ENCODE data around the gene MAGI3.
"Not testable (repeated sequence)": the region's sequence is repeated elsewhere in the genome, so short reads cannot be mapped to it uniquely, and the experiment has no call there.

Gene MAGI3

DNA sequence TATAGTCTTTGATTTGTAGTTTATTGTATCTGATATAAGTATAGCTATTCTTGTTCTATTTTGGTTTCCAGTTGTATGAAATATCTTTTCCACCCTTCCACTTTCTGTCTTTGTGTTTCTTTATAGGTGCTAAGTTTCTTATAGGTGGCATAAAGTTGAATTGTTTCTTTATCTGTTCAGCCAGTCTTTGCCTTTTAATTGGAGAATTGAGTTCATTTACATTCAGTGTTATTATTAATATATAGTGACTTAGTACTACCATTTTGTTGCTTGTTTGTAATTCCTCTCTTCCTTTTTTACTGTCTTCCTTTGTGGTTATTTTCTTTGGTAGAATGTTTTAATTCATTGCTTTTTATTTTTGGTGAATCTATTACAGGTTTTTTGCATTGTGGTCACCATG, 77.7 kb downstream of the MAGI3 start:
- Histone ChIP-seq H3K36me3 (ENCODE audit: control insufficient read depth, insufficient read depth, low read length) (no peaks in the 10 kb centered on the region), H3K4me1 (ENCODE audit: control insufficient read depth, insufficient read depth, low read length) (no peaks in the 10 kb centered on the region), H3K9ac (ENCODE audit: low read length) (no peak overlapping the region), H3K27me3 (ENCODE audit: control insufficient read depth, insufficient read depth, low read length) (no peaks in the 10 kb centered on the region), H3K27ac (ENCODE audit: low read depth, low read length) (no peak overlapping the region), H3K4me3 (ENCODE audit: low read length) (no peak overlapping the region)

DNA sequence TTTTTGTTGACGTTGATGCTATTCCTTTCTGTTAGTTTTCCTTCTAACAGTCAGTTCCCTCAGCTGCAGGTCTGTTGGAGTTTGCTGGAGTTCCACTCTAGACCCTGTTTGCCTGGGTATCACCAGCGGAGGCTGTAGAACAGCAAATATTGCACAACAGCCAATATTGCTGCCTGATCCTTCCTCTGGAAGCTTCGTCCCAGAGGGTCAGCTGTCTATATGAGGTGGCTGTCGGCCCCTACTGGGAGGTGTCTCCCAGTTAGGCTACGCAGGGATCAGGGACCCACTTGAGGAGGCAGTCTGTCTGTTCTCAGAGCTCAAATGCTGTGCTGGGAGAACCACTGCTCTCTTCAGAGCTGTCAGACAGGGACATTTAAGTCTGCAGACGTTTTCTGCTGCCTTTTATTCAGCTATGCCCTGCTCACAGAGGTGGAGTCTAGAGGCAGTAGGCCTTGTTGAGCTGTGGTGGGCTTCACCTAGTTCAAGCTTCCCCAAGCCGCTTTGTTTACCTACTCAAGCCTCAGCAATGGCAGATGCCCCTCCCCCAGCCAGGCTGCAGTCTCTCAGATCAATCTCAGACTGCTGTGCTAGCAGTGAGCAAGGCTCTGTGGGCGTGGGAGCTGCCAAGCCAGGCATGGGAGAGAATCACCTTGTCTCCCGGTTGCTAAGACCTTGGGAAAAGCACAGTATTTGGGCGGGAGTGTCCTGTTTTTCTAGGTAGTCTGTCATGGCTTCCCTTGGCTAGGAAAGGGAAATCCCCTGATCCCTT, 88.3 kb downstream of the MAGI3 start:
- not testable (repeated sequence) for H3K27ac ChIP-seq (ENCODE audit: low read depth, low read length); H3K4me1 ChIP-seq (ENCODE audit: control insufficient read depth, insufficient read depth, low read length); H3K27me3 ChIP-seq (ENCODE audit: control insufficient read depth, insufficient read depth, low read length); H3K36me3 ChIP-seq (ENCODE audit: control insufficient read depth, insufficient read depth, low read length); H3K4me3 ChIP-seq (ENCODE audit: low read length); H3K9ac ChIP-seq (ENCODE audit: low read length)

DNA sequence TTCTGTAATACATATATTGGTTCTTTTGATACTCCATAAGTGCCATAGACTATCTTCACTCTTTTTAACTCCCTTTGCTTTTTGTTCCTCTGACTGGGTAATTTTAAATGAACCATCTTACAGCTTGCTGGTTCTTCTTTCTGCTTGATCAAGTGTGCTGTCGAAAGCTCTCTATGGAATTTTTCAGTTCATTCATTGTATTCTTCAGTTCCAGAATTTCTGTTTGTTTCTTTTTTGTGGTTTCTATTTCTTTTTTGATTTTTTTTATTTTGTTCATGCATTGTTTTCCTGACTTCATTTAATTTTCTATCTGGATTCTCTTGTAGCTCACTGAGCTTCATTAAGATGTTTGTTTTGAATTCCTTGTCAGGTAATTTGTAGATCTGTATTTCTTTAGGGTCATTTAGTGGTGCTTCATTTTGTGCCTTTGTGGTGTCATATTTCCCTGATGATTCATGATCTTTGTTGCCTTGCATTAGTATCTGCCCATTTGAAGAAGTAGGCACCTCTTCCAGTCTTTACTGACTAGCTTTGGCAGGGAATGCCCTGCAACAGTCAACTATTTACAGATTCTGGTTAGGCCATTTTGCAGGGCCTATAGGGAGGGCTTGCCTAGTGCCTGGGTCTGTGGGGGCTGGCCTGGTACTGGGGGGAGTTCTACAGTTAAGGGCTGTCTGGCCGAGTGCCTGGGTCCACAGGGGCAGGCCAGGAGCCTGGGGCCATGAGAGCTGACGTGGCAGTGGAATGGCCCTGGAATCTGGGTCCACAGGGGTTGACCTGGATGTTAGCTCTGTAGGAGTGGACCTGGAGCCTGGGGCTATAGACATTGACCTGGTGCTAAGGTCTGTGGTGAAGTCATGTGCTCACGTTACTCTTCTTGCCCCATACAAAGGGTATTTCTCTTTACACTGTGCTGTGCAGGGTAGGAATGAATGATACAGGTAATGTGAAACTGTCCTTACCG, 89.7 kb downstream of the MAGI3 start:
- Histone ChIP-seq H3K4me1 (ENCODE audit: control insufficient read depth, insufficient read depth, low read length) (no peaks in the 10 kb centered on the region), H3K36me3 (ENCODE audit: control insufficient read depth, insufficient read depth, low read length) (no peaks in the 10 kb centered on the region), H3K27me3 (ENCODE audit: control insufficient read depth, insufficient read depth, low read length) (no peaks in the 10 kb centered on the region), H3K27ac (ENCODE audit: low read depth, low read length) (no peak overlapping the region), H3K4me3 (ENCODE audit: low read length) (no peak overlapping the region), H3K9ac (ENCODE audit: low read length) (no peak overlapping the region)

DNA sequence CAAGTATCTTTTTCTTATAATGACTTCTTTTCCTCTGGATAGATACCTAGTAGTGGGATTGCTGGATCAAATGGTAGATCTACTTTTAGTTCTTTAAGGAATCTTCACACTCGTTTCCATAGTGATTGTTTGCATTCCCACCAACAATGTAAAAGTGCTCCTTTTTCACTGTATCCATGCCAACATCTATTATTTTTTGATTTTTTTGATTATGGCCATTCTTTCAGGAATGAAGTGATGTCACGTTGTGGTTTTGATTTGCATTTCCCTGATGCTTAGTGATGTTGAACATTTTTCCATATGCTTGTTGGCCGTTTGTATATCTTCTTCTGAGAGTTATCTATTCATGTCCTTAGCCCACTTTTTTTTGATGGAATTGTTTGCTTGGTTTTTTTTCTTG, 94.8 kb downstream of the MAGI3 start:
- not testable (repeated sequence) for H3K4me1 ChIP-seq (ENCODE audit: control insufficient read depth, insufficient read depth, low read length); H3K36me3 ChIP-seq (ENCODE audit: control insufficient read depth, insufficient read depth, low read length); H3K4me3 ChIP-seq (ENCODE audit: low read length); H3K27me3 ChIP-seq (ENCODE audit: control insufficient read depth, insufficient read depth, low read length); H3K9ac ChIP-seq (ENCODE audit: low read length); H3K27ac ChIP-seq (ENCODE audit: low read depth, low read length)

DNA sequence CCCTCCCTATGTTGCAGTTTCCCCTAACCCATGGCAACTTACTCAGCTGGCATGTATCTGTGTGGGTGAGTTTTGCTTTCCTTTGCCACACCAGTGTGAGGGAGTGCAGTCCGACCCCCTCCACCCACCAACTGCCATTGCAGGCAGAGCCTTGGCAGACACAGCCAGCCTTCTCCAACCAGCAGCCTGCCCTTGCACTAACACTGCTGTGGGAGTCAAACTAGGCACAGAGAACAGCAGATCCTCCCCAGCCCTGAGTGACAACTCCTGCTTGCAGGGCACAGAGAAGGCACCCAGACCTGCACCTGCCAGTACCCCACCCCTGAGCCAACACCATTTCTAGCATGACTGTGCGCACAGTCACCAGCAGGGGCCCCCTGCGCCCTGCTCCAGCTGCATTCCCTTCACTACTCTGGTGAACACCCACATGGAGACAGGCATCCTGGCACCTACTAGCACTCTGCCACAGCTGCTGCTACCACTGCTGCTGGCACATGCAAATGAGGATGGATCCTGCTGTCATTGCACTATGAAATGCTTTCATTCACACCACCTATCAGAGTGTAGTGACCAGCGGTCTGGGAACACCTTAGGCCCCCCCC, 98.4 kb downstream of the MAGI3 start:
- Histone ChIP-seq H3K27me3 (ENCODE audit: control insufficient read depth, insufficient read depth, low read length) (no peaks in the 10 kb centered on the region), H3K4me1 (ENCODE audit: control insufficient read depth, insufficient read depth, low read length) (no peaks in the 10 kb centered on the region), H3K27ac (ENCODE audit: low read depth, low read length) (no peak overlapping the region), H3K4me3 (ENCODE audit: low read length) (no peak overlapping the region), H3K36me3 (ENCODE audit: control insufficient read depth, insufficient read depth, low read length) (no peaks in the 10 kb centered on the region), H3K9ac (ENCODE audit: low read length) (no peak overlapping the region)

DNA sequence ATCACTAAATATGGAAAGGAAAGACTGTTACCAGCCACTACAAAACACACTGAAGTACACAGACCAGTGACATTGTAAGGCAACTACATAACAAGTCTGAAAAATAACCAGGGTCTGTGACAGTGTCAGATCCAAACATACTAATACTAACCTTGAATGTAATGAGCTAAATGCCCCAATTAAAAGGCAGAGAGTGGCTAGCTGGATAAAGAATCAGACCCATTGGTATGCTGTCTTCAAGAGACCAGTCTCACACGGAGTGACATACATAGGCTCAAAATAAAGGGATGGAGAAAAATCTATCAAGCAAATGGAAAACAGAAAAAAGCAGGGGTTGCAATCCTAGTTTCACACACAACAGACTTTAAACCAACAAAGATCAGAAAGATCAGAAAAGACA, 100.1 kb downstream of the MAGI3 start:
- Histone ChIP-seq H3K4me3 (ENCODE audit: low read length) (no peak overlapping the region), H3K9ac (ENCODE audit: low read length) (no peak overlapping the region), H3K4me1 (ENCODE audit: control insufficient read depth, insufficient read depth, low read length) (no peaks in the 10 kb centered on the region), H3K36me3 (ENCODE audit: control insufficient read depth, insufficient read depth, low read length) (no peaks in the 10 kb centered on the region), H3K27ac (ENCODE audit: low read depth, low read length) (no peak overlapping the region), H3K27me3 (ENCODE audit: control insufficient read depth, insufficient read depth, low read length) (no peaks in the 10 kb centered on the region)

DNA sequence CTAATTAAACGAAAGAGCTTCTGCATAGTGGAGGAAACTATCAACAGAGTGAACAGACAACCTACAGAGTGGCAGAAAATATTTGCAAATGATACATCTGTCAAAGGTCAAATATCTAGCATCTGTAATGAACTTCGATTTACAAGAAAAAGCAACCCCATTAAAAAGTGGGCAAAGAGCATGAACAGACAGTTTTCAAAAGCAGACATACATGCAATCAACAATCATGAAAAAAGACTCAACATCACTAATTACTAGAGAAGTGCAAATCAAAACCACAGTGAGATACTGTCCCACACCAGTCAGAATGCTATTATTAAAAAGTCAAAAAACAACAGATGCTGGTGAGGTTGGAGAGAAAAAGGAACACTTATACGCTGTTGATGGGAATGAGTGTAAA, 103.2 kb downstream of the MAGI3 start:
- Histone ChIP-seq H3K9ac (ENCODE audit: low read length) (no peak overlapping the region), H3K27me3 (ENCODE audit: control insufficient read depth, insufficient read depth, low read length) (no peaks in the 10 kb centered on the region), H3K36me3 (ENCODE audit: control insufficient read depth, insufficient read depth, low read length) (no peaks in the 10 kb centered on the region), H3K4me1 (ENCODE audit: control insufficient read depth, insufficient read depth, low read length) (no peaks in the 10 kb centered on the region), H3K27ac (ENCODE audit: low read depth, low read length) (no peak overlapping the region), H3K4me3 (ENCODE audit: low read length) (no peak overlapping the region)

DNA sequence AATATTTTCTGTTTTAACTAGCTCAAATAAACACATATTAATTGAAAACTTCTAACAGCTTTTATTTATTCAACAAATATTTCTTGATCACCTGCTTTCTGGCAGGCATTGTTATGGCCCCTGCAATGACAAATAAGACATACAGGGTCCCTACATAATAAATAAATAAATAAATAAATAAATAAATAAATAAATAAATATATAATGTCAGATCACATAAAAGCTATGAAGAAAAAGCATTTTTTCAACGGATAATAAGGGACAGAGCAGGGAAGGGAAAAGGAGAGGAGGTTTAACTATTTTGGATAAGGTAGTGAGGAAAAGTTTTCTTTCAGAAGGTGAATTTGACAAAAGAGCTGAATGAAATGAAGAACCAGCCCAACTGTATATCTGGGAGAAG, 115.0 kb downstream of the MAGI3 start:
- no peak overlapping the region for H3K27ac ChIP-seq (ENCODE audit: low read depth, low read length)
- H3K27me3 ChIP-seq (ENCODE audit: control insufficient read depth, insufficient read depth, low read length), result no peaks in the 10 kb centered on the region
- no peak overlapping the region for H3K9ac ChIP-seq (ENCODE audit: low read length)
- no peaks in the 10 kb centered on the region for H3K36me3 ChIP-seq (ENCODE audit: control insufficient read depth, insufficient read depth, low read length)
- H3K4me1 ChIP-seq (ENCODE audit: control insufficient read depth, insufficient read depth, low read length), result no peaks in the 10 kb centered on the region
- H3K4me3 ChIP-seq (ENCODE audit: low read length), result no peak overlapping the region

DNA sequence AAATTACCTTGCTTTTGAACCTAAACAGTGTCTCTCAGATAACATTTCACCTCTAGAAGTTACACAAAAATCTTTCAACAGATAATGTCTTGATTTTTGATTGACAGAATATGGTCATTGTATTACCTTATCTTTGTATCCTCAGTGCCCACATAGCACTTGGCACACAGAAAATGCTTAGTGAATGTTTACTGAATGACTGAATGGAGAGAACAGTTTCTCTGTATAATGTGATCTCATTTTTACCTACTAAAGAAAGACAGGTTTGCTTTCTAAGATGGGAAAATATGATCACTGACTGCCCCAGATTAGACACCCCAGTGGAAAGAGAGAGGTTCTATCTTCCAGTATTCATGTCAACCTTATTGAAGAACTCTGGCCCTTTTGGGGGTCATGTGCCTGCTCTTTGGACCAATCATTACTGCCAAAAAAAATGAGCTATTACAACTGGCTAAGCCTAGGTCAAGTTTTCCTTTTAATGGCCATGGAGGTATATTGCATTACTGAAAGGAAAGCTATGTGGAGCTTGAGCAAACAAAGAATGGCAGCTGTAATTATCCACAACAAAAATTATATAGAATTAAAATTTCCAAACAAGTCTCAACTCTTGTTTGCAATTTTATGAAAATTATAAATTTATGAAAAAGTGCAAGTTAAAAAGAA, 117.4 kb downstream of the MAGI3 start:
- H3K27ac ChIP-seq (ENCODE audit: low read depth, low read length), result no peak overlapping the region
- H3K4me3 ChIP-seq (ENCODE audit: low read length), result no peak overlapping the region
- H3K27me3 ChIP-seq (ENCODE audit: control insufficient read depth, insufficient read depth, low read length), result no peaks in the 10 kb centered on the region
- H3K36me3 ChIP-seq (ENCODE audit: control insufficient read depth, insufficient read depth, low read length), result no peaks in the 10 kb centered on the region
- H3K4me1 ChIP-seq (ENCODE audit: control insufficient read depth, insufficient read depth, low read length), result no peaks in the 10 kb centered on the region
- H3K9ac ChIP-seq (ENCODE audit: low read length), result no peak overlapping the region

DNA sequence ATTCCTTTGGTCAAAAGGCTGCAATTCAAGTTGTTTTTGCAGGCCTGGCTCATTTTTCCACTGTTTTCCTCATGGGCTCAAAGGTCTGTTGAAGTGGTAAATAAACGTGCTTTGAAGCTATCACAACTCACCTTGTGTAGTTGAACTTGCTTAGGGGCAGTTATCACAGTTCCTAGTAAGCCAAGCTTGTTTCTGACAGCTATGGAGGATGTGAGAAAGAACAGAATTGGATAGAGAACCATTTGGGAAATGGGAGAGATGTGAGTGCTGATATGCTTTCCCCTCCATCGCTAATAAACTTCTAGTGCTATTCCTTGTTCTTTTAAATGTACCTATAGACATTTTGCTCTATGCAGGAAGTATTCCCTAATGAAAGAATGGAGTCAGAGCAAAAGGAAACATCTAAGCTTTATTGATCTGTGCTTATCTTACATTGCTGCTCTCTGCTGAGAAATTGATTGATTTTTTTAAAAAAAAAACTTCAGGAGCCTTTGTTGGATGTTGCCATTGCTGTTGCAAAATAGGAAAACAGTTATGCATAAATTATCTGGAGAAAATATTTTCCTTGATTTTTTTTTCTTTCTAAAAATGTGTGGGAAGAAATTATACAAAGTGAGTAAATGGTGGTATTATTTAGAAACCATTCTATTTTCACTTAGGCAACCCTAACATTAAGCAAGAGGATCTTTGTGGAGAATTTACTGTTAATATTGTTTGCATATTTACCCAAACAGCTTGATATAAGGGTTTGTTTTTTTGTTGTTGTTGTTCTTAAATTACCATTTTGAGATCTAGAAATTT, 118.2 kb downstream of the MAGI3 start:
- no peak overlapping the region for H3K4me3 ChIP-seq (ENCODE audit: low read length)
- no peaks in the 10 kb centered on the region for H3K36me3 ChIP-seq (ENCODE audit: control insufficient read depth, insufficient read depth, low read length)
- H3K27ac ChIP-seq (ENCODE audit: low read depth, low read length), result no peak overlapping the region
- no peak overlapping the region for H3K9ac ChIP-seq (ENCODE audit: low read length)
- no peaks in the 10 kb centered on the region for H3K4me1 ChIP-seq (ENCODE audit: control insufficient read depth, insufficient read depth, low read length)
- no peaks in the 10 kb centered on the region for H3K27me3 ChIP-seq (ENCODE audit: control insufficient read depth, insufficient read depth, low read length)

DNA sequence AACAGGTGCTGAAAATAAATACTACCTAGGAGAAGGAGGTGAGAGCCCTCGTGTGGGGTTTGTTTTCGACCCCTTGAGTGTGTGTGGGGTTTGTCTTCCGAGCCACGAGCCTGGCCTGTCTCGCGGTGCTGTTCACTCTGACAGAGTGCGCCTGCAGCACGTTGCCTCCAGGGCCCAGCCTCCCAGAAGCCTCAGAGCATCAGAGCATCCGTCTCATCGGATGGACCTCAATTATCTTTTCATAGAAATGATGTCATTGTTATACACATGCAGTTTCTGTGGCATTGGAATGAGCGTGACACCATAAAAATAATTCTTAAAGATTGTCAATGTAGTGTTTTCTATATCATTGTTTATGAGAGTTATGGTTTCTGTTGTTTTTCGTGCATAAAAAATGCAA, 119.5 kb downstream of the MAGI3 start:
- not testable (repeated sequence) for H3K27me3 ChIP-seq (ENCODE audit: control insufficient read depth, insufficient read depth, low read length); H3K36me3 ChIP-seq (ENCODE audit: control insufficient read depth, insufficient read depth, low read length); H3K4me3 ChIP-seq (ENCODE audit: low read length); H3K4me1 ChIP-seq (ENCODE audit: control insufficient read depth, insufficient read depth, low read length); H3K9ac ChIP-seq (ENCODE audit: low read length); H3K27ac ChIP-seq (ENCODE audit: low read depth, low read length)
